HG02973 (cell line): ENCODE data around the gene TTC28.

Experiments used
- ATAC-seq: cut with Tn5 transposase; IDR thresholded peaks from one replicate; pipeline ENCODE4 v1.9.1; 2021; ENCODE audit warnings: moderate library complexity; ENCODE audit not compliant: unreplicated experiment

Gene TTC28

GRCh38 chr22:27947448-27947847 lies 732.2 kb downstream of the TTC28 start:
- ATAC-seq = no peak

DNA sequence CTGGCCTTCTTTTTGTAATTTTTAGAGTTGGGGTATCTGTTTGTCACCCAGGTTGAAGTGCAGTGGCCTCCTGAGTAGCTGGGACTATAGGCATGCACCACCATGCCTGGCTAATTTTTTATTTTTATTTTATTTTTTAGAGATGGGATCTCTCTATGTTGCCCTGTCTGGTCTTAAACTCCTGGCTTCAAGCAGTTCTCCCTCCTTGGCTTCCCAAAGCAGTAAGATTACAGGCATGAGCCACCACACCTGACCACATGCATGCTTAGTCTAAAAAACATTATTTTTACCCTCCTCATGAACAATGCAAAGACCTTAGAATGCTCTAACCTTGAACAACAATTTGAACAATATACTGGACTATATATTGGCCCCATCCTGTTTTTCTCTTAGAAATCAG lies 738.5 kb downstream of the TTC28 start:
- no peak for ATAC-seq

DNA sequence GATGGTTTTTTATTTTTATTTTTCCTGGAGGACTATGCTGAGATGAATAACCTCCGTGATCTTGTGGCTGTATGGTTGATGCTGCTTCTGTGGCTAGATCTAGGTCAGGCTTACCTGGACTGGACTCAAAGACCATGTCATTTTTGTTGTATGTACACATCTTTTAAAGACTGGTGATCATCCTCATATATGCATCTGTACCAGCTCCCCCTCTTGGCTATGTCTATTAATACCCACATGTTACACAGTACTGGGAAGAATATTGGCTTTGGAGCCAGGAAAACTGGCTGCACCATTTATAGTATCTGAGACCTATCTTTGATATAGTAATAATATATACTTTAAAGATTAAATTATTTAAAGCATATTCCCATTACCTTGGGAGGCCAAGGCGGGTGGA lies 742.2 kb downstream of the TTC28 start:
- ATAC-seq = no peak

GRCh38 chr22:27935897-27936296 lies 743.7 kb downstream of the TTC28 start:
- ATAC-seq = no peak

DNA sequence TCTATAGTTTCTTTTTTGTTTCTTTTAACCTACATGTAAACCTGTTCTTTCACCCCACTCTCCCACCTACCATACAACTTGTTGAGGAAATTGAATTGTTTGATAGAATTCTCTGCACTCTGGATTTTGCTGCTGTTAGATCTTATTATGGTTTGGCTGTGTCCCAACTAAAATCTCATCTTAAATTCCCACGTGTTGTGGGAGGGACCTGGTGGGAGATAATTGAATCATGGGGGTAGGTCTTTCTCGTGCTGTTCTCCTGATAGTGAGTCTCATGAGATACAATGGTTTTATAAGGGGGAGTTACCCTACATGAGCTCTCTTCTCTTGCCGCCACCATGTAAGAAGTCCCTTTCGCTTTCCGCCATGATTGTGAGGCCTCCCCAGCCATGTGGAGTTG lies 745.6 kb downstream of the TTC28 start:
- ATAC-seq = no peak

DNA sequence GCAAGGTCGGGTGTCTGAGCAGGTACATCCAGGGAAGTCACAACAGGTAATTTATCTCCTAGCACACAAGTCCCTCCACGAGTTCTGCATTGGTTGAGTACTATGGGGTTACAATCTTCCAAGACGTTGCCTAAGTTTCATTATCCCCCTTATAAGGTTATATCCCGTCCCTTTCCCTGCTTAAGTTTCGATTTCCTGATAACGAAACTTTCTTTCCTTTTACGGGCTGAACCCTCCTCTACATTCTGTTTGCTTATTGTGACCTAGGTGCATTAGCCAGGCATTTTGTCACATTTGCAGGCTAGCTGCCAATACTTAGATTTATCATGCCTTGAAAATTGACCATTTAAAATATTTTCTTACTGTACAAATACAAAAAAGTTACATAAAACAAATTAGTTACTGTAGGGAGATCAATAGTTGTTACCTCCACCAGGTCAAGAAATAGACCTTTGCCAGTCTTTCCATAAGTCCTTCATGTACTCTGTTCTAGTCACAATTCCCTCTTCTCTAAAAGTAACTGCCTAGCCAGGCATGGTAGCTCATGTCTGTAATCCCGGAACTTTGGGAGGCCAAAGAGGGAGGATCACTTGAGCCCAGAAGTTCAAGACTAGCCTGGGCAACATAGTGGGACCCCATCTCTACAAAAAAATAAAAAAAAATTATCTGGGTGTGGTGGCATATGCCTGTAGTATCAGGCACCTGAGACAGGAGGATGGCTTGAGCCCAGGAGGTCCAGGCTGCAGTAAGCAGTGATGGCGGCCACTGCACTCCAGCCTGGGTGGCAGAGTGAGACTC lies 746.3 kb downstream of the TTC28 start:
- ATAC-seq = no peak

DNA sequence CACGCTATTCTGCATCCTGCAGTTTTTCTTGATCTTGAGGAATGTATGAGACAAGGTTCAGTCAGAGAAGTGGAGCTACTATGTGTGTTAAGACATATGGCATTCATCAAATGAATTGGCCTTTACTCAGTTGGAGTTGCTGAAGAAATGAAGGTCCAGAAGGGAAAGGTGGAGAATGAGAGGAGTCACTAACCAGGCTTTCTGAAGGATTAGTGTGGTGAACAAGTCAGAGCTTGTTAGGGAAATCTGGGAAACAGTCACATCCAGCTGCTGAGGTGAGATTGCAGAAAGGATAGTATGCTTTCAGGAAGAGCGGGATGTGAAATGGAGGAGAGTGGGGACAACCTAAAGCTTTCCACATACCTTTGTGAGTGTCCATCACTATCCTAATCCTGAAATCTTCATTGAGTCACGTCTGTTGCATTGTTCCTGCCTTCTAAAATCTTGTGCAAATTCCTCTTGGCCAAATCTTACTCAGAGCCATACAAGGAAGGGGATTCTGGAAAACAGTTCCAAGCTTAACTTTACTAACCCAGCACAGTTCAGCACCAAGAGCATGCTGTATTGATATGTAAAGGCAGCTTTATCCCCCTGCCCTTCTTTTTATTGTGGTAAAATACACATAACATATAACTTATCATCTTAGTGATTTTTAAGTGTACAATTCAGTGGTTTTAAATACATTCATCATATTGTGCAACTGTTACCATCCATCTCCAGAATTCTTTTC lies 749.1 kb downstream of the TTC28 start:
- ATAC-seq = no peak
